K562 (cell line): Measurements from ENCODE around the gene ZNF106. TPM values are rescaled to one million over a fixed set of nuclear protein-coding genes. Genes with fewer than 3 reads are reported as not detected.

Experiments
- BRF1 ChIP-seq: IDR thresholded peaks from 3 replicates; pipeline ENCODE4 v1.6.1; 2011; ENCODE audit warnings: borderline replicate concordance, mild to moderate bottlenecking; ENCODE audit not compliant: insufficient read length; ENCODE audit errors: extremely low read depth
- CBFA2T2 ChIP-seq: fragments of 450-650 bp; conservative IDR thresholded peaks from 2 replicates; pipeline ENCODE4 v1.6.1; 2017; ENCODE audit warnings: mild to moderate bottlenecking
- CBFA2T3 ChIP-seq: fragments of 450-650 bp; IDR thresholded peaks from 2 replicates; pipeline ENCODE4 v1.6.1; 2017
- CREBBP ChIP-seq: IDR thresholded peaks from one replicate; pipeline ENCODE4 v1.6.1; 2012; ENCODE audit warnings: low read depth, mild to moderate bottlenecking, control low read depth, inconsistent platforms, low read length
- CSDE1 ChIP-seq, 2 experiments: fragments of 450-650 bp; IDR thresholded peaks; 2 replicates each; pipeline ENCODE4 v1.6.1; 2016; ENCODE audit warnings: mild to moderate bottlenecking in 1 of 2
- DACH1 ChIP-seq: fragments of 450-650 bp; IDR thresholded peaks from 2 replicates; pipeline ENCODE4 v1.6.1; 2018; ENCODE audit not compliant: partially characterized antibody
- EHMT2 ChIP-seq: fragments of 450-650 bp; IDR thresholded peaks from 2 replicates; pipeline ENCODE4 v1.6.1; 2018; ENCODE audit warnings: antibody characterized with exemption
- EP300 ChIP-seq: IDR thresholded peaks from 2 replicates; pipeline ENCODE4 v1.6.1; 2012; ENCODE audit warnings: low read length, improper control_type of control experiment
- L3MBTL2 ChIP-seq: fragments of 450-650 bp; IDR thresholded peaks from 2 replicates; pipeline ENCODE4 v1.6.1; 2016; ENCODE audit warnings: mild to moderate bottlenecking, moderate library complexity
- MXD1 ChIP-seq: fragments of 250-450 bp; sonication (Bioruptor Pico); IDR thresholded peaks from 2 replicates; pipeline ENCODE4 v1.8.0; 2021; ENCODE audit warnings: borderline replicate concordance, mild to moderate bottlenecking, moderate library complexity; ENCODE audit not compliant: poor library complexity, severe bottlenecking
- NELFE ChIP-seq: IDR thresholded peaks from 2 replicates; pipeline ENCODE4 v1.6.1; 2011; ENCODE audit warnings: mild to moderate bottlenecking; ENCODE audit not compliant: insufficient read depth, insufficient read length
- NUFIP1 ChIP-seq: fragments of 450-650 bp; IDR thresholded peaks from 2 replicates; pipeline ENCODE4 v1.6.1; 2018; ENCODE audit not compliant: partially characterized antibody
- RBM15 ChIP-seq: fragments of 200-400 bp; formaldehyde crosslinking; IDR thresholded peaks from 2 replicates; pipeline ENCODE4 v1.6.1; 2018; ENCODE audit warnings: mild to moderate bottlenecking, low read length, moderate library complexity; ENCODE audit not compliant: insufficient read depth
- REST ChIP-seq, 2 experiments: fragments of 450-650 bp; formaldehyde crosslinking in 1 of 2; IDR thresholded peaks; 2 replicates each; pipeline versions ENCODE4 v1.4.0 to v1.6.1; 2014 to 2020; ENCODE audit warnings: mild to moderate bottlenecking in 2 of 2, borderline replicate concordance in 1 of 2, low read depth in 1 of 2
- ZNF184 ChIP-seq: sonication (generic); formaldehyde crosslinking; IDR thresholded peaks from 2 replicates; pipeline ENCODE4 v1.5.0; 2020; ENCODE audit warnings: missing genetic modification reagents
- ZNF217 ChIP-seq: sonication (generic); formaldehyde crosslinking; IDR thresholded peaks from 2 replicates; pipeline ENCODE4 v1.8.0; 2022; ENCODE audit warnings: mild to moderate bottlenecking, missing genetic modification reagents
- ZNF239 ChIP-seq: fragments of 250-450 bp; sonication (Bioruptor Pico); IDR thresholded peaks from 2 replicates; pipeline ENCODE4 v1.4.0; 2020; ENCODE audit warnings: mild to moderate bottlenecking
- ZNF280A ChIP-seq: fragments of 450-650 bp; IDR thresholded peaks from 2 replicates; pipeline ENCODE4 v1.6.1; 2018; ENCODE audit warnings: mild to moderate bottlenecking, low read depth; ENCODE audit not compliant: partially characterized antibody
- ZNF41 ChIP-seq: fragments of 250-450 bp; sonication (Bioruptor Pico); conservative IDR thresholded peaks from 2 replicates; pipeline ENCODE4 v1.4.0; 2020; ENCODE audit warnings: mild to moderate bottlenecking
- ZSCAN32 ChIP-seq: fragments of 450-650 bp; formaldehyde crosslinking; IDR thresholded peaks from 2 replicates; pipeline ENCODE4 v1.4.0; 2020; ENCODE audit warnings: mild to moderate bottlenecking, moderate library complexity
- polyA plus RNA-seq, 8 experiments: library from polyadenylated mRNA; depleted of rRNA in 4 of 8; stranded (reverse) in 5 of 8; unstranded in 3 of 8; fragments of >200 nt; fragmentation: Nextera tagmentation in 2 of 8; fragmentation: Illumina TruSeq in 1 of 8; extraction: Ambion mirVana in 2 of 8; extraction: Trizol in 1 of 8; gene quantifications; 2 replicates each; pipeline versions ENCODE4 v1.2.1 to v1.2.3, GENCODE V29; 2011 to 2014; ENCODE audit warnings: inconsistent platforms in 1 of 8, missing spikeins in 1 of 8
- total RNA-seq, 7 experiments: library from RNA; depleted of rRNA in 6 of 7; stranded (reverse); fragments of >200 nt in 6 of 7; fragmentation: Illumina TruSeq in 2 of 7; extraction: Trizol in 2 of 7; gene quantifications; 2 replicates each; pipeline versions ENCODE4 v1.2.1 to v1.2.3, GENCODE V29; 2011 to 2021; ENCODE audit warnings: low replicate concordance in 1 of 7

ZNF106 gene
- total and polyA plus RNA-seq, 9 of the 15 experiments (the other 6 are each of a cell fraction or from before 2014, with no cell fraction given): 14.4 to 55.3 (median 33.7) TPM

- TF ChIP-seq REST (IDR thresholded peaks at IDR 0.05; ENCODE audit: borderline replicate concordance) (no peak), REST (CRISPR knock-in tag; IDR thresholded peaks at IDR 0.05; ENCODE audit: low read depth) (no peak), ZNF184 (CRISPR knock-in tag) (no peak), NUFIP1 (no peak), CREBBP (no peak), DACH1 (no peak), ZNF217 (no peak), EP300 (no peak), ZSCAN32 (no peak), ZNF239 (CRISPR knock-in tag) (no peak), BRF1 (no peak), CBFA2T2 (peak; percentile 16; the same call in 1 of the 2 replicates), RBM15 (no peak), CBFA2T3 (peak; percentile 17; the same call in 1 of the 2 replicates), ZNF41 (CRISPR knock-in tag) (0 out of 2 replicates have a peak, but pooled peaks have one; percentile 23), EHMT2 (no peak), ZNF280A (no peak), NELFE (no peak), L3MBTL2 (no peak), CSDE1 (IDR thresholded peaks at IDR 0.05) (no peak), MXD1 (CRISPR knock-in tag) (no peak)
Observed at GRCh38 chr15:42385980-42386700, 104.8 kb downstream of the ZNF106 start (continued).
